GM23338 (cell line): Measurements from ENCODE around the gene ARHGEF3. TPM values are rescaled to one million over a fixed set of nuclear protein-coding genes. Genes with fewer than 3 reads are reported as not detected.

Source experiments
- ATAC-seq: fragments of 200-7000 bp; cut with Tn5 transposase; 3 replicates; pipeline ENCODE4 v1.9.1; 2020
- DNase-seq: peaks from one replicate; pipeline ENCODE4 v3.0.0-alpha.2; 2015; ENCODE audit warnings: low spot score
- H2AFZ ChIP-seq: fragments of 200-600 bp; sonication (generic); 2 replicates; pipeline ENCODE4 v1.8.0; 2016; ENCODE audit warnings: antibody characterized with exemption, mild to moderate bottlenecking, moderate library complexity
- H3F3A ChIP-seq: fragments of 200-600 bp; sonication (generic); replicated peaks from 2 replicates; pipeline ENCODE4 v1.8.0; 2017; ENCODE audit warnings: antibody characterized with exemption, mixed run types, low read depth
- H3K27ac ChIP-seq: fragments of 200-600 bp; sonication (generic); 2 replicates; pipeline ENCODE4 v1.6.1; 2016; ENCODE audit warnings: low read depth
- H3K27me3 ChIP-seq: fragments of 200-600 bp; sonication (generic); 2 replicates; pipeline ENCODE4 v1.8.0; 2016; ENCODE audit warnings: mild to moderate bottlenecking, mixed run types, moderate library complexity; ENCODE audit not compliant: insufficient read depth
- H3K36me3 ChIP-seq: fragments of 200-600 bp; sonication (generic); 2 replicates; pipeline ENCODE4 v1.8.0; 2016; ENCODE audit warnings: mild to moderate bottlenecking; ENCODE audit not compliant: insufficient read depth
- H3K4me1 ChIP-seq: fragments of 200-600 bp; sonication (generic); 2 replicates; pipeline ENCODE4 v1.8.0; 2016; ENCODE audit warnings: mild to moderate bottlenecking, moderate library complexity; ENCODE audit not compliant: insufficient read depth
- H3K4me2 ChIP-seq: fragments of 200-600 bp; sonication (generic); 2 replicates; pipeline ENCODE4 v1.7.1; 2017; ENCODE audit warnings: mixed run types
- H3K4me3 ChIP-seq: fragments of 200-600 bp; sonication (generic); 2 replicates; pipeline ENCODE4 v1.6.1; 2016; ENCODE audit warnings: mixed run types
- H3K79me2 ChIP-seq: fragments of 200-600 bp; sonication (generic); replicated peaks from 2 replicates; pipeline ENCODE4 v1.8.0; 2017; ENCODE audit warnings: mild to moderate bottlenecking; ENCODE audit not compliant: insufficient read depth
- H3K9me2 ChIP-seq: fragments of 200-600 bp; sonication (generic); 2 replicates; pipeline ENCODE4 v1.8.0; 2017; ENCODE audit not compliant: insufficient read depth
- H4K20me1 ChIP-seq: fragments of 200-600 bp; sonication (generic); replicated peaks from 2 replicates; pipeline ENCODE4 v1.8.0; 2017; ENCODE audit warnings: mild to moderate bottlenecking; ENCODE audit not compliant: insufficient read depth
- H3K27ac Mint-ChIP-seq: 2 replicates; pipeline ENCODE4 v1.8.0; 2020; ENCODE audit warnings: inconsistent platforms, mild to moderate bottlenecking, moderate library complexity, mixed read lengths
- H3K27me3 Mint-ChIP-seq: 3 replicates; pipeline ENCODE4 v1.8.0; 2022; ENCODE audit warnings: low read depth, mild to moderate bottlenecking, moderate library complexity, mixed read lengths, inconsistent platforms; ENCODE audit not compliant: insufficient read depth, poor library complexity
- H3K36me3 Mint-ChIP-seq: 3 replicates; pipeline ENCODE4 v1.8.0; 2021; ENCODE audit warnings: low read depth, mild to moderate bottlenecking, inconsistent platforms, moderate library complexity, mixed read lengths
- H3K4me1 Mint-ChIP-seq: 3 replicates; pipeline ENCODE4 v1.8.0; 2020; ENCODE audit warnings: mild to moderate bottlenecking, inconsistent platforms, mixed read lengths
- H3K4me3 Mint-ChIP-seq: 3 replicates; pipeline ENCODE4 v1.8.0; 2021; ENCODE audit warnings: moderate library complexity, mild to moderate bottlenecking, inconsistent platforms, mixed read lengths
- H3K9me3 Mint-ChIP-seq: 3 replicates; pipeline ENCODE4 v1.8.0; 2020; ENCODE audit warnings: moderate library complexity, mild to moderate bottlenecking, inconsistent platforms, mixed read lengths
- CREB1 ChIP-seq: fragments of 250-450 bp; sonication (Bioruptor Pico); IDR thresholded peaks from 2 replicates; pipeline ENCODE4 v1.5.0; 2020; ENCODE audit warnings: low read depth, mild to moderate bottlenecking, moderate library complexity
- CTCF ChIP-seq, 2 experiments: fragments of 200-600 bp in 1 of 2; sonication (generic) in 1 of 2; conservative IDR thresholded peaks; 2 replicates each; pipeline versions ENCODE4 v1.5.1 to v1.6.1; 2016 to 2017; ENCODE audit warnings: antibody characterized with exemption in 2 of 2, low read depth in 2 of 2, mild to moderate bottlenecking in 2 of 2, moderate library complexity in 1 of 2
- EZH2 ChIP-seq: fragments of 200-600 bp; sonication (generic); IDR thresholded peaks from one replicate; pipeline ENCODE4 v1.8.0; 2017; ENCODE audit warnings: antibody characterized with exemption, mild to moderate bottlenecking, low read depth; ENCODE audit not compliant: unreplicated experiment
- POLR2AphosphoS5 ChIP-seq: IDR thresholded peaks from 2 replicates; pipeline ENCODE4 v1.6.1; 2016; ENCODE audit warnings: antibody characterized with exemption, low read depth
- ZNF114 ChIP-seq: fragments of 250-450 bp; sonication (Bioruptor Pico); IDR thresholded peaks from 2 replicates; pipeline ENCODE4 v1.5.0; 2020; ENCODE audit warnings: mild to moderate bottlenecking, moderate library complexity
- polyA plus RNA-seq: library from polyadenylated mRNA; unstranded; fragments of >200 nt; fragmentation: Nextera tagmentation; extraction: Ambion mirVana; gene quantifications from 2 replicates; pipeline ENCODE4 v1.2.1, GENCODE V29; 2016
- total RNA-seq: library from RNA; depleted of rRNA; stranded (reverse); fragments of >200 nt; shearing (Covaris generic); gene quantifications from 2 replicates; pipeline ENCODE4 v1.2.3, GENCODE V29; 2014
- TF ChIP-seq, protein P1 (sequence below): fragments of 250-450 bp; sonication (Bioruptor Pico); IDR thresholded peaks from 2 replicates; pipeline ENCODE4 v1.5.0; 2020; ENCODE audit warnings: mild to moderate bottlenecking, moderate library complexity

Gene ARHGEF3
- total and polyA plus RNA-seq, 2 experiments from 2014 or later = 5.0 to 5.1 TPM

GRCh38 chr3:56806407-56806806 is 4.7 kb upstream of the ARHGEF3 start:
- no peak for DNase-seq
- Histone ChIP-seq H3K27ac (no peak overlapping the region), H3K27me3 (no peaks in the 10 kb centered on the region), H3K9me2 (no peaks in the 10 kb centered on the region), H2AFZ (no peak overlapping the region), H3K4me2 (no peak overlapping the region), H3K79me2 (no peaks in the 10 kb centered on the region), H3K36me3 (no peaks in the 10 kb centered on the region), H3F3A (no peaks in the 10 kb centered on the region), H3K4me3 (no peak overlapping the region), H3K4me1 (0 out of 2 replicates have a peak, but pooled peaks cover under 1% of the 10 kb centered on the region), H4K20me1 (no peaks in the 10 kb centered on the region)
- Mint-ChIP-seq H3K27ac (no peak overlapping the region), H3K4me1 (peaks cover 10% of the 10 kb centered on the region), H3K9me3 (no peaks in the 10 kb centered on the region), H3K36me3 (no peaks in the 10 kb centered on the region), H3K4me3 (no peak overlapping the region), H3K27me3 (peaks cover 4% of the 10 kb centered on the region)
- TF ChIP-seq CTCF (conservative IDR thresholded peaks at IDR 0.05; ENCODE audit: low read depth in 2 of 2) (no peak), ZNF114 (CRISPR knock-in tag) (no peak), EZH2 (no peak), CREB1 (no peak), POLR2AphosphoS5 (no peak)
- TF ChIP-seq, protein P1, sequence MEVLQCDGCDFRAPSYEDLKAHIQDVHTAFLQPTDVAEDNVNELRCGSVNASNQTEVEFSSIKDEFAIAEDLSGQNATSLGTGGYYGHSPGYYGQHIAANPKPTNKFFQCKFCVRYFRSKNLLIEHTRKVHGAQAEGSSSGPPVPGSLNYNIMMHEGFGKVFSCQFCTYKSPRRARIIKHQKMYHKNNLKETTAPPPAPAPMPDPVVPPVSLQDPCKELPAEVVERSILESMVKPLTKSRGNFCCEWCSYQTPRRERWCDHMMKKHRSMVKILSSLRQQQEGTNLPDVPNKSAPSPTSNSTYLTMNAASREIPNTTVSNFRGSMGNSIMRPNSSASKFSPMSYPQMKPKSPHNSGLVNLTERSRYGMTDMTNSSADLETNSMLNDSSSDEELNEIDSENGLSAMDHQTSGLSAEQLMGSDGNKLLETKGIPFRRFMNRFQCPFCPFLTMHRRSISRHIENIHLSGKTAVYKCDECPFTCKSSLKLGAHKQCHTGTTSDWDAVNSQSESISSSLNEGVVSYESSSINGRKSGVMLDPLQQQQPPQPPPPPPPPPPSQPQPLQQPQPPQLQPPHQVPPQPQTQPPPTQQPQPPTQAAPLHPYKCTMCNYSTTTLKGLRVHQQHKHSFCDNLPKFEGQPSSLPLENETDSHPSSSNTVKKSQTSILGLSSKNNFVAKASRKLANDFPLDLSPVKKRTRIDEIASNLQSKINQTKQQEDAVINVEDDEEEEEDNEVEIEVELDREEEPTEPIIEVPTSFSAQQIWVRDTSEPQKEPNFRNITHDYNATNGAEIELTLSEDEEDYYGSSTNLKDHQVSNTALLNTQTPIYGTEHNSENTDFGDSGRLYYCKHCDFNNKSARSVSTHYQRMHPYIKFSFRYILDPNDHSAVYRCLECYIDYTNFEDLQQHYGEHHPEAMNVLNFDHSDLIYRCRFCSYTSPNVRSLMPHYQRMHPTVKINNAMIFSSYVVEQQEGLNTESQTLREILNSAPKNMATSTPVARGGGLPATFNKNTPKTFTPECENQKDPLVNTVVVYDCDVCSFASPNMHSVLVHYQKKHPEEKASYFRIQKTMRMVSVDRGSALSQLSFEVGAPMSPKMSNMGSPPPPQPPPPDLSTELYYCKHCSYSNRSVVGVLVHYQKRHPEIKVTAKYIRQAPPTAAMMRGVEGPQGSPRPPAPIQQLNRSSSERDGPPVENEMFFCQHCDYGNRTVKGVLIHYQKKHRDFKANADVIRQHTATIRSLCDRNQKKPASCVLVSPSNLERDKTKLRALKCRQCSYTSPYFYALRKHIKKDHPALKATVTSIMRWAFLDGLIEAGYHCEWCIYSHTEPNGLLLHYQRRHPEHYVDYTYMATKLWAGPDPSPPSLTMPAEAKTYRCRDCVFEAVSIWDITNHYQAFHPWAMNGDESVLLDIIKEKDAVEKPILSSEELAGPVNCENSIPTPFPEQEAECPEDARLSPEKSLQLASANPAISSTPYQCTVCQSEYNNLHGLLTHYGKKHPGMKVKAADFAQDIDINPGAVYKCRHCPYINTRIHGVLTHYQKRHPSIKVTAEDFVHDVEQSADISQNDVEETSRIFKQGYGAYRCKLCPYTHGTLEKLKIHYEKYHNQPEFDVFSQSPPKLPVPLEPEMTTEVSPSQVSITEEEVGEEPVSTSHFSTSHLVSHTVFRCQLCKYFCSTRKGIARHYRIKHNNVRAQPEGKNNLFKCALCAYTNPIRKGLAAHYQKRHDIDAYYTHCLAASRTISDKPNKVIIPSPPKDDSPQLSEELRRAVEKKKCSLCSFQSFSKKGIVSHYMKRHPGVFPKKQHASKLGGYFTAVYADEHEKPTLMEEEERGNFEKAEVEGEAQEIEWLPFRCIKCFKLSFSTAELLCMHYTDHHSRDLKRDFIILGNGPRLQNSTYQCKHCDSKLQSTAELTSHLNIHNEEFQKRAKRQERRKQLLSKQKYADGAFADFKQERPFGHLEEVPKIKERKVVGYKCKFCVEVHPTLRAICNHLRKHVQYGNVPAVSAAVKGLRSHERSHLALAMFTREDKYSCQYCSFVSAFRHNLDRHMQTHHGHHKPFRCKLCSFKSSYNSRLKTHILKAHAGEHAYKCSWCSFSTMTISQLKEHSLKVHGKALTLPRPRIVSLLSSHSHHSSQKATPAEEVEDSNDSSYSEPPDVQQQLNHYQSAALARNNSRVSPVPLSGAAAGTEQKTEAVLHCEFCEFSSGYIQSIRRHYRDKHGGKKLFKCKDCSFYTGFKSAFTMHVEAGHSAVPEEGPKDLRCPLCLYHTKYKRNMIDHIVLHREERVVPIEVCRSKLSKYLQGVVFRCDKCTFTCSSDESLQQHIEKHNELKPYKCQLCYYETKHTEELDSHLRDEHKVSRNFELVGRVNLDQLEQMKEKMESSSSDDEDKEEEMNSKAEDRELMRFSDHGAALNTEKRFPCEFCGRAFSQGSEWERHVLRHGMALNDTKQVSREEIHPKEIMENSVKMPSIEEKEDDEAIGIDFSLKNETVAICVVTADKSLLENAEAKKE (CRISPR knock-in tag) = no peak
- ATAC-seq = no peak
